ENCODE results near the gene PPP1R10.

PPP1R10 gene

DNA sequence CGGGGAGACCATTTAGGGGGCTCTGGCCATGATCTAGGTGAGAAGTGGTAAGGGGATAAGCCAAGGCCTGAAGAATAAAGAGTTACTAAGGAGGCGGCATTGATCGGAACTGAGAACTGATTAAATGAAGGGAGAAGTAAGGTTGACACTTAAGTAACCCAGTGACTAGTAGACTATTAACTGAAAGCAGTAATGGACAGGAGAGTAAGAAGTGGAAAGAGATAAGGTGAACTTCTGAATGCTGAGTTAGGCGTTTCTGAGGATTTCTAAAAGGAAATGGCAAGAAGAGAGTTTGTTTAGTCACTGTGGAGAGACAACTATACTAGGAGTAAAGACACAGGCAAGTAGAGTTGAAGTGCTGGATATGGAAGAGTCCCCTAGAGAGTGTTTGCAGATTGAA is 43.9 kb downstream of the PPP1R10 start:
- Histone ChIP-seq H4K20me1 (ENCODE audit: control insufficient read depth, insufficient read depth, low read depth, low read length) (peaks cover 28% of the 10 kb centered on the region), H3K4me1 (ENCODE audit: control insufficient read depth, low read length) (peaks cover 41% of the 10 kb centered on the region), H3K9me2 (replicated peaks; ENCODE audit: control insufficient read depth, low read length) (no peaks in the 10 kb centered on the region), H3K4me2 (ENCODE audit: low read length) (peak overlapping the region; percentile 85), H3K79me2 (ENCODE audit: control insufficient read depth, low read length) (peaks cover 71% of the 10 kb centered on the region), H3K4me3 (ENCODE audit: low read length) (peak overlapping the region; percentile 87), H3F3A (ENCODE audit: control insufficient read depth, insufficient read depth) (no peaks in the 10 kb centered on the region), H3K9me3 (ENCODE audit: control insufficient read depth, insufficient read depth, low read length) (no peaks in the 10 kb centered on the region), H3K36me3 (ENCODE audit: control insufficient read depth, low read length) (peaks cover 53% of the 10 kb centered on the region), H3K27me3 (ENCODE audit: control insufficient read depth, low read length) (no peaks in the 10 kb centered on the region), H3K27ac (ENCODE audit: low read depth, low read length) (no peak overlapping the region)
- TF ChIP-seq, protein P1, sequence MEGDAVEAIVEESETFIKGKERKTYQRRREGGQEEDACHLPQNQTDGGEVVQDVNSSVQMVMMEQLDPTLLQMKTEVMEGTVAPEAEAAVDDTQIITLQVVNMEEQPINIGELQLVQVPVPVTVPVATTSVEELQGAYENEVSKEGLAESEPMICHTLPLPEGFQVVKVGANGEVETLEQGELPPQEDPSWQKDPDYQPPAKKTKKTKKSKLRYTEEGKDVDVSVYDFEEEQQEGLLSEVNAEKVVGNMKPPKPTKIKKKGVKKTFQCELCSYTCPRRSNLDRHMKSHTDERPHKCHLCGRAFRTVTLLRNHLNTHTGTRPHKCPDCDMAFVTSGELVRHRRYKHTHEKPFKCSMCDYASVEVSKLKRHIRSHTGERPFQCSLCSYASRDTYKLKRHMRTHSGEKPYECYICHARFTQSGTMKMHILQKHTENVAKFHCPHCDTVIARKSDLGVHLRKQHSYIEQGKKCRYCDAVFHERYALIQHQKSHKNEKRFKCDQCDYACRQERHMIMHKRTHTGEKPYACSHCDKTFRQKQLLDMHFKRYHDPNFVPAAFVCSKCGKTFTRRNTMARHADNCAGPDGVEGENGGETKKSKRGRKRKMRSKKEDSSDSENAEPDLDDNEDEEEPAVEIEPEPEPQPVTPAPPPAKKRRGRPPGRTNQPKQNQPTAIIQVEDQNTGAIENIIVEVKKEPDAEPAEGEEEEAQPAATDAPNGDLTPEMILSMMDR (IDR thresholded peaks at IDR 0.05; ENCODE audit: low read depth, low read length, poor library complexity, severe bottlenecking), result no peak
- no peak for TF ChIP-seq EZH2phosphoT487 (IDR thresholded peaks at IDR 0.05; ENCODE audit: borderline replicate concordance, low read length)

DNA sequence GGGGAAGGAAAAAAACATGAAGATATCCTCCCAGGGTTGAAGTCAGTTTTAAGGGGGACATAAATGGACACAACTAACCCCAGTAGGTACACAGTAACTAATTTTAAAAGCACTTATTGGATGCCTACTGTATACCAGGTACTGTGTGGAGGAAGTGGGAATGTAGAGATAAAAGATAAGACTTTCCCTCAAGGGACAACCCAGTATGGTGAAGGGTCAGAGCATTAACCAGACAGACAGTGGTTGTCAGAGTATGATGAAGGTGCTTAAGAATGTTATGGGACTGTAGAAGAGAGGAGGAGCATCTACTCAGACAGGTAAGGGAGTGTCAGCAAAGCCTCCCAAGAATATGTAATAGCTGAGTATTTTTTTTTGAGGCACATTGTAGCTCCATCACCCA is 44.9 kb downstream of the PPP1R10 start:
- peak overlapping the region; percentile 87 for H3K4me3 ChIP-seq (ENCODE audit: low read length)
- H3K27ac ChIP-seq (ENCODE audit: low read depth, low read length), result peak overlapping the region; percentile 59
- H3K36me3 ChIP-seq (ENCODE audit: control insufficient read depth, low read length), result peaks cover 43% of the 10 kb centered on the region
- H3K9me3 ChIP-seq (ENCODE audit: control insufficient read depth, insufficient read depth, low read length), result no peaks in the 10 kb centered on the region
- H3K79me2 ChIP-seq (ENCODE audit: control insufficient read depth, low read length), result peaks cover 62% of the 10 kb centered on the region
- H3F3A ChIP-seq (ENCODE audit: control insufficient read depth, insufficient read depth), result no peaks in the 10 kb centered on the region
- H3K4me2 ChIP-seq (ENCODE audit: low read length), result peak overlapping the region; percentile 85
- no peak for TF ChIP-seq EZH2phosphoT487 (IDR thresholded peaks at IDR 0.05; ENCODE audit: borderline replicate concordance, low read length)
- TF ChIP-seq, protein P1 (IDR thresholded peaks at IDR 0.05; ENCODE audit: low read depth, low read length, poor library complexity, severe bottlenecking), result no peak
- H3K9me2 ChIP-seq (replicated peaks; ENCODE audit: control insufficient read depth, low read length), result no peaks in the 10 kb centered on the region
- no peaks in the 10 kb centered on the region for H3K27me3 ChIP-seq (ENCODE audit: control insufficient read depth, low read length)
- H4K20me1 ChIP-seq (ENCODE audit: control insufficient read depth, insufficient read depth, low read depth, low read length), result peaks cover 28% of the 10 kb centered on the region
- H3K4me1 ChIP-seq (ENCODE audit: control insufficient read depth, low read length), result peaks cover 41% of the 10 kb centered on the region

DNA sequence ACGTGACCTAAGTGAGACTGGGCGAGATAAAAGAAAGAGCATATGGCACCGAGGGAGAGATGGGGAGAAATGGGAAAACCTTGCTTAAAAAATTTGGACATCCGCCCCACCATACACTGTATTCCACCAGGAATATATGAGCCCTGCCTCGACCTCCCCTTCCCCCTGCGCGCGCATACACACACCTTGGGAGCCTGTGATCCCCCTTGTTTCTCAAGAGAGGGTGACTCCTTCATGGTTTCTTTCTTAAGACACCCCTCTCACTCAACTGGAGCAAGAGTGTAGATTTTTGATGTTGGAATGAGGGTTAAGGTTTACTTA is 45.3 kb downstream of the PPP1R10 start:
- Histone ChIP-seq H3F3A (ENCODE audit: control insufficient read depth, insufficient read depth) (no peaks in the 10 kb centered on the region; the same call in 1 of the 2 replicates), H3K27me3 (ENCODE audit: control insufficient read depth, low read length) (no peaks in the 10 kb centered on the region), H4K20me1 (ENCODE audit: control insufficient read depth, insufficient read depth, low read depth, low read length) (peaks cover 28% of the 10 kb centered on the region), H3K79me2 (ENCODE audit: control insufficient read depth, low read length) (peaks cover 58% of the 10 kb centered on the region), H3K27ac (ENCODE audit: low read depth, low read length) (peak overlapping the region; percentile 59), H3K4me3 (ENCODE audit: low read length) (peak overlapping the region; percentile 87), H3K4me2 (ENCODE audit: low read length) (peak overlapping the region; percentile 85), H3K9me3 (ENCODE audit: control insufficient read depth, insufficient read depth, low read length) (no peaks in the 10 kb centered on the region), H3K9me2 (replicated peaks; ENCODE audit: control insufficient read depth, low read length) (no peaks in the 10 kb centered on the region), H3K36me3 (ENCODE audit: control insufficient read depth, low read length) (peaks cover 39% of the 10 kb centered on the region), H3K4me1 (ENCODE audit: control insufficient read depth, low read length) (peaks cover 41% of the 10 kb centered on the region)
- TF ChIP-seq, protein P1 (IDR thresholded peaks at IDR 0.05; ENCODE audit: low read depth, low read length, poor library complexity, severe bottlenecking), result no peak
- TF ChIP-seq EZH2phosphoT487 (IDR thresholded peaks at IDR 0.05; ENCODE audit: borderline replicate concordance, low read length), result no peak

All from DOHH2 (cell line).